Neuronal stem cell (in vitro differentiated cells): ENCODE data around the gene ZNF684. TPM values are rescaled to one million over a fixed set of nuclear protein-coding genes. Genes with fewer than 3 reads are reported as not detected.

Source experiments
- DNase-seq: peaks from one replicate; pipeline ENCODE4 v3.0.0-alpha.2; 2013; ENCODE audit warnings: low spot score
- H2AFZ ChIP-seq: one replicate; pipeline ENCODE4 v1.6.1; 2013; ENCODE audit warnings: mild to moderate bottlenecking, low read length, inconsistent platforms
- H2AK5ac ChIP-seq: 2 replicates; pipeline ENCODE4 v1.6.1; 2013; ENCODE audit warnings: low read depth, mild to moderate bottlenecking, inconsistent platforms, low read length, moderate library complexity, mixed read lengths
- H2BK120ac ChIP-seq: 2 replicates; pipeline ENCODE4 v1.6.1; 2013; ENCODE audit warnings: low read depth, mild to moderate bottlenecking, inconsistent platforms, low read length, moderate library complexity, mixed read lengths
- H2BK12ac ChIP-seq: one replicate; pipeline ENCODE4 v1.6.1; 2013; ENCODE audit warnings: low read length, inconsistent platforms
- H2BK15ac ChIP-seq: 2 replicates; pipeline ENCODE4 v1.6.1; 2013; ENCODE audit warnings: mild to moderate bottlenecking, low read length, inconsistent platforms, mixed read lengths
- H2BK5ac ChIP-seq: one replicate; pipeline ENCODE4 v1.6.1; 2013; ENCODE audit warnings: inconsistent platforms, mild to moderate bottlenecking, low read length, moderate library complexity
- H3K14ac ChIP-seq: one replicate; pipeline ENCODE4 v1.6.1; 2013; ENCODE audit warnings: low read length, inconsistent platforms
- H3K18ac ChIP-seq: 2 replicates; pipeline ENCODE4 v1.6.1; 2013; ENCODE audit warnings: low read length, inconsistent platforms
- H3K23ac ChIP-seq: 2 replicates; pipeline ENCODE4 v1.6.1; 2013; ENCODE audit warnings: low read depth, mild to moderate bottlenecking, mixed read lengths, low read length, inconsistent platforms; ENCODE audit not compliant: poor library complexity
- H3K27ac ChIP-seq: replicated peaks from 3 replicates; pipeline ENCODE4 v1.5.1; 2013; ENCODE audit warnings: low read length, inconsistent platforms
- H3K27me3 ChIP-seq, 3 experiments: 2 replicates each; pipeline ENCODE4 v1.6.1; 2013; ENCODE audit warnings: low read length in 3 of 3, mild to moderate bottlenecking in 2 of 3, inconsistent platforms in 1 of 3, low read depth in 1 of 3, mixed read lengths in 1 of 3, moderate library complexity in 1 of 3; ENCODE audit not compliant: control insufficient read depth in 3 of 3, insufficient read depth in 3 of 3
- H3K36me3 ChIP-seq, 2 donors: replicated peaks in 1 of 2; 2 replicates each; pipeline ENCODE4 v1.6.1; 2013; ENCODE audit warnings: low read length in 2 of 2; ENCODE audit not compliant: control insufficient read depth in 2 of 2, insufficient read depth in 2 of 2
- H3K4ac ChIP-seq: 2 replicates; pipeline ENCODE4 v1.6.1; 2013; ENCODE audit warnings: inconsistent platforms, mild to moderate bottlenecking, low read length, moderate library complexity
- H3K4me1 ChIP-seq, 2 donors: 1 replicate in 1 of 2; 2 replicates in 1 of 2; pipeline ENCODE4 v1.6.1; 2013; ENCODE audit warnings: low read length in 2 of 2, low read depth in 1 of 2; ENCODE audit not compliant: control insufficient read depth in 2 of 2, insufficient read depth in 1 of 2
- H3K4me2 ChIP-seq: one replicate; pipeline ENCODE4 v1.6.1; 2013; ENCODE audit warnings: mild to moderate bottlenecking, low read length, inconsistent platforms; ENCODE audit not compliant: insufficient read depth, poor library complexity, severe bottlenecking
- H3K4me3 ChIP-seq, 2 donors: 2 replicates each; pipeline ENCODE4 v1.5.1; 2013; ENCODE audit warnings: low read length in 2 of 2, mild to moderate bottlenecking in 2 of 2, inconsistent platforms in 1 of 2, moderate library complexity in 1 of 2
- H3K79me1 ChIP-seq: one replicate; pipeline ENCODE4 v1.6.1; 2013; ENCODE audit warnings: low read depth, mild to moderate bottlenecking, inconsistent platforms, low read length, moderate library complexity
- H3K9ac ChIP-seq: one replicate; pipeline ENCODE4 v1.6.1; 2013; ENCODE audit warnings: mild to moderate bottlenecking, low read depth, low read length, inconsistent platforms; ENCODE audit not compliant: poor library complexity
- H3K9me3 ChIP-seq, 2 donors: replicated peaks in 1 of 2; 2 replicates each; pipeline versions ENCODE3 to v1.6.1; 2013; ENCODE audit warnings: low read length in 2 of 2, mild to moderate bottlenecking in 2 of 2, inconsistent platforms in 1 of 2, low read depth in 1 of 2, mixed read lengths in 1 of 2, moderate library complexity in 1 of 2; ENCODE audit not compliant: control insufficient read depth in 2 of 2, insufficient read depth in 1 of 2
- H4K8ac ChIP-seq: one replicate; pipeline ENCODE4 v1.6.1; 2013; ENCODE audit warnings: low read depth, mild to moderate bottlenecking, inconsistent platforms, low read length, moderate library complexity
- H4K91ac ChIP-seq: one replicate; pipeline ENCODE4 v1.6.1; 2013; ENCODE audit warnings: low read length, low read depth, mild to moderate bottlenecking, inconsistent platforms; ENCODE audit not compliant: poor library complexity
- WGBS, 2 donors: extraction: QIAGEN DNeasy Blood & Tissue Kit; methylation state at CpG; one replicate each; pipeline ENCODE4 v1.1.7; 2013; ENCODE audit warnings: missing lambda C conversion rate in 2 of 2, mixed read lengths in 1 of 2; ENCODE audit not compliant: insufficient read length in 2 of 2, insufficient replicate concordance in 1 of 2; ENCODE audit errors: extremely low coverage in 2 of 2; 5-methylcytosine and 5-hydroxymethylcytosine counted together
- small RNA-seq: library from polyadenylated mRNA; stranded (forward); fragments of <200 nt; extraction: miRNeasy Mini kit (QIAGEN cat#:217004); gene quantifications from one replicate; pipeline ENCODE3, GENCODE V24; 2013; ENCODE audit not compliant: insufficient read depth

The ZNF684 gene

GRCh38 chr1:40593449-40594186, 62.2 kb downstream of the ZNF684 start:
- no peak overlapping the region for H2BK15ac ChIP-seq

GRCh38 chr1:40594187-40594531, 62.7 kb downstream of the ZNF684 start:
- Histone ChIP-seq H2AK5ac (no peak overlapping the region), H4K91ac (no peak overlapping the region), H3K9me3 (peaks cover 3 to 4% of the 10 kb centered on the region in 2 donors), H3K4me3 (no peak overlapping the region), H4K8ac (no peak overlapping the region), H3K23ac (no peak overlapping the region), H3K9ac (no peak overlapping the region), H3K27me3 (peaks cover 0 to 5% (median 0%) of the 10 kb centered on the region in 3 experiments), H2BK5ac (no peak overlapping the region), H3K4me1 (no peaks in the 10 kb centered on the region), H3K14ac (no peak overlapping the region), H3K36me3 (no peaks in the 10 kb centered on the region), H3K27ac (no peak overlapping the region), H2AFZ (no peak overlapping the region), H2BK12ac (no peak overlapping the region), H3K79me1 (no peaks in the 10 kb centered on the region), H2BK15ac (no peak overlapping the region), H2BK120ac (no peak overlapping the region), H3K4me2 (no peak overlapping the region), H3K4ac (no peak overlapping the region), H3K18ac (no peak overlapping the region)
- DNase-seq: no peak
- WGBS, 2 donors: no CpG with 5 or more reads among the region's 3 CpGs

More at GRCh38 chr1:40593449-40594186, 62.2 kb downstream of the ZNF684 start:
- Histone ChIP-seq H3K27me3 (peaks cover 0 to 5% (median 0%) of the 10 kb centered on the region in 3 experiments), H3K14ac (no peak overlapping the region), H3K9me3 (peaks cover 3 to 4% of the 10 kb centered on the region in 2 donors), H4K8ac (no peak overlapping the region), H3K4me2 (no peak overlapping the region), H2BK120ac (no peak overlapping the region), H3K18ac (no peak overlapping the region), H3K4ac (no peak overlapping the region), H3K9ac (no peak overlapping the region), H2AFZ (no peak overlapping the region), H4K91ac (no peak overlapping the region), H2AK5ac (no peak overlapping the region), H2BK12ac (no peak overlapping the region), H3K79me1 (no peaks in the 10 kb centered on the region), H3K36me3 (no peaks in the 10 kb centered on the region), H3K27ac (no peak overlapping the region), H3K4me3 (no peak overlapping the region), H3K23ac (no peak overlapping the region), H3K4me1 (no peaks in the 10 kb centered on the region), H2BK5ac (no peak overlapping the region)
- DNase-seq: no peak
- no CpG with 5 or more reads among the region's 8 CpGs for WGBS, 2 donors

- Histone ChIP-seq H3K9ac (no peak overlapping the region), H3K27me3 (peaks cover 0 to 5% (median 0%) of the 10 kb centered on the region in 3 experiments), H2AFZ (no peak overlapping the region), H2BK120ac (no peak overlapping the region), H3K23ac (no peak overlapping the region), H3K4ac (no peak overlapping the region), H3K4me1 (no peaks in the 10 kb centered on the region), H3K9me3 (peaks cover 3 to 4% of the 10 kb centered on the region in 2 donors), H3K14ac (no peak overlapping the region), H2BK5ac (no peak overlapping the region), H4K91ac (no peak overlapping the region), H4K8ac (no peak overlapping the region), H2BK12ac (no peak overlapping the region), H3K27ac (no peak overlapping the region), H3K4me3 (no peak overlapping the region), H2BK15ac (no peak overlapping the region), H3K79me1 (no peaks in the 10 kb centered on the region), H3K18ac (no peak overlapping the region), H3K4me2 (no peak overlapping the region), H3K36me3 (no peaks in the 10 kb centered on the region), H2AK5ac (no peak overlapping the region)
- no CpG with 5 or more reads among the region's 7 CpGs for WGBS, 2 donors
- DNase-seq: no peak
Measured at GRCh38 chr1:40595623-40596022, 64.2 kb downstream of the ZNF684 start.

Small RNAs within 50 kb of the gene (small RNA-seq; reads per million reads assigned to genes)
- gene AL356379.1: not detected
